IMR-90 (cell line): ENCODE results near the gene USP43. TPM values are rescaled to one million over a fixed set of nuclear protein-coding genes. Genes with fewer than 3 reads are reported as not detected.

Experiments
- ATAC-seq: fragments of 200-7000 bp; cut with Tn5 transposase; 2 replicates; pipeline ENCODE4 v1.9.1; 2020; ENCODE audit warnings: low read depth, mild to moderate bottlenecking, moderate library complexity
- BruUV-seq: library from RNA; stranded (reverse); fragments of 400-500 nt; replicated peaks from 2 replicates; lab custom pipeline; 2021; lab: Mats Ljungman, UMichigan
- CTCF ChIA-PET: fragments of 300-600 bp; formaldehyde crosslinking; extraction: SDS; loops from one replicate; lab custom pipeline; 2021; ENCODE audit warnings: antibody characterized with exemption; lab: Yijun Ruan, JAX
- POLR2A ChIA-PET: fragments of 300-600 bp; sonication (Branson Sonifier 250); formaldehyde crosslinking; loops from one replicate; lab custom pipeline; 2022; ENCODE audit warnings: antibody characterized with exemption; ENCODE audit not compliant: unreplicated experiment; lab: Charles Lee
- DNase-seq: peaks from one replicate; pipeline ENCODE4 v3.0.0; 2013
- H2AFZ ChIP-seq: replicated peaks from 2 replicates; pipeline ENCODE3; 2013; ENCODE audit warnings: low read length, mild to moderate bottlenecking; ENCODE audit not compliant: poor library complexity
- H2AK5ac ChIP-seq: 2 replicates; pipeline ENCODE4 v1.6.1; 2013; ENCODE audit warnings: low read depth, low read length, inconsistent platforms
- H2AK9ac ChIP-seq: replicated peaks from 2 replicates; pipeline ENCODE3; 2013; ENCODE audit warnings: mild to moderate bottlenecking, low read depth, low read length, moderate library complexity; ENCODE audit not compliant: poor library complexity
- H2BK120ac ChIP-seq: 2 replicates; pipeline ENCODE4 v1.6.1; 2013; ENCODE audit warnings: low read depth, low read length, inconsistent platforms
- H2BK15ac ChIP-seq: 3 replicates; pipeline ENCODE4 v1.6.1; 2013; ENCODE audit warnings: low read depth, low read length, inconsistent platforms
- H2BK20ac ChIP-seq: 2 replicates; pipeline ENCODE4 v1.6.1; 2013; ENCODE audit warnings: low read depth, mild to moderate bottlenecking, inconsistent platforms, low read length, moderate library complexity
- H2BK5ac ChIP-seq: 2 replicates; pipeline ENCODE4 v1.6.1; 2013; ENCODE audit warnings: mild to moderate bottlenecking, low read depth, low read length, inconsistent platforms; ENCODE audit not compliant: poor library complexity, severe bottlenecking
- H3K14ac ChIP-seq: replicated peaks from 2 replicates; pipeline ENCODE4 v1.6.1; 2013; ENCODE audit warnings: low read depth, low read length, inconsistent platforms
- H3K18ac ChIP-seq: 2 replicates; pipeline ENCODE4 v1.6.1; 2013; ENCODE audit warnings: low read depth, low read length, control low read depth
- H3K23ac ChIP-seq: 2 replicates; pipeline ENCODE4 v1.6.1; 2013; ENCODE audit warnings: low read depth, low read length, inconsistent platforms
- H3K27ac ChIP-seq: 2 replicates; pipeline ENCODE4 v1.5.1; 2013; ENCODE audit warnings: mild to moderate bottlenecking, control low read depth, low read length; ENCODE audit not compliant: insufficient read depth
- H3K27me3 ChIP-seq: 2 replicates; pipeline ENCODE4 v1.6.1; 2013; ENCODE audit warnings: low read length; ENCODE audit not compliant: control insufficient read depth, insufficient read depth
- H3K36me3 ChIP-seq: 2 replicates; pipeline ENCODE4 v1.6.1; 2013; ENCODE audit warnings: low read length, mixed read lengths; ENCODE audit not compliant: control insufficient read depth, insufficient read depth
- H3K4ac ChIP-seq: 2 replicates; pipeline ENCODE4 v1.6.1; 2013; ENCODE audit warnings: low read depth, low read length, inconsistent platforms
- H3K4me1 ChIP-seq: 2 replicates; pipeline ENCODE4 v1.6.1; 2013; ENCODE audit warnings: low read length, mixed read lengths; ENCODE audit not compliant: control insufficient read depth, insufficient read depth
- H3K4me2 ChIP-seq: 2 replicates; pipeline ENCODE4 v1.6.1; 2013; ENCODE audit warnings: low read depth, mild to moderate bottlenecking, control low read depth, low read length, moderate library complexity
- H3K4me3 ChIP-seq: 2 replicates; pipeline ENCODE4 v1.5.1; 2013; ENCODE audit warnings: low read depth, mild to moderate bottlenecking, control low read depth, low read length, moderate library complexity; ENCODE audit not compliant: insufficient read depth
- H3K56ac ChIP-seq: 2 replicates; pipeline ENCODE4 v1.6.1; 2013; ENCODE audit warnings: low read length, inconsistent platforms; ENCODE audit not compliant: insufficient read depth; ENCODE audit errors: extremely low read depth
- H3K79me1 ChIP-seq, 2 experiments: 2 replicates each; pipeline ENCODE4 v1.6.1; 2013; ENCODE audit warnings: low read length in 2 of 2, inconsistent platforms in 1 of 2, low read depth in 1 of 2
- H3K9ac ChIP-seq: 2 replicates; pipeline ENCODE4 v1.6.1; 2013; ENCODE audit warnings: low read depth, low read length, control low read depth
- H3K9me1 ChIP-seq: 2 replicates; pipeline ENCODE4 v1.6.1; 2013; ENCODE audit warnings: low read length, inconsistent platforms; ENCODE audit not compliant: insufficient read depth
- H3K9me3 ChIP-seq: 2 replicates; pipeline ENCODE4 v1.6.1; 2013; ENCODE audit warnings: low read length; ENCODE audit not compliant: control insufficient read depth, insufficient read depth
- H4K20me1 ChIP-seq: 2 replicates; pipeline ENCODE4 v1.6.1; 2013; ENCODE audit warnings: low read length, inconsistent platforms; ENCODE audit not compliant: insufficient read depth
- H4K5ac ChIP-seq: 2 replicates; pipeline ENCODE4 v1.6.1; 2013; ENCODE audit warnings: mild to moderate bottlenecking, low read depth, low read length, control low read depth
- H4K8ac ChIP-seq, 2 experiments: 2 replicates each; pipeline ENCODE4 v1.6.1; 2013; ENCODE audit warnings: low read depth in 2 of 2, low read length in 2 of 2, control low read depth in 1 of 2, inconsistent platforms in 1 of 2
- H4K91ac ChIP-seq: 2 replicates; pipeline ENCODE4 v1.6.1; 2013; ENCODE audit warnings: low read depth, low read length, inconsistent platforms; ENCODE audit not compliant: insufficient read depth
- BHLHE40 ChIP-seq: fragments of 150-350 bp; IDR thresholded peaks from 2 replicates; pipeline ENCODE4 v1.6.1; 2016; ENCODE audit warnings: mild to moderate bottlenecking, low read depth, low read length
- CEBPB ChIP-seq: IDR thresholded peaks from 2 replicates; pipeline ENCODE4 v1.6.1; 2012; ENCODE audit warnings: low read depth, low read length, improper control_type of control experiment
- CHD1 ChIP-seq: IDR thresholded peaks from 2 replicates; pipeline ENCODE4 v1.6.1; 2012; ENCODE audit warnings: low read depth, low read length, improper control_type of control experiment
- CTCF ChIP-seq: conservative IDR thresholded peaks from 2 replicates; pipeline ENCODE4 v1.5.1; 2012; ENCODE audit warnings: mild to moderate bottlenecking, low read depth, low read length, improper control_type of control experiment
- FOS ChIP-seq: fragments of 150-350 bp; IDR thresholded peaks from 2 replicates; pipeline ENCODE4 v1.6.1; 2016; ENCODE audit warnings: low read depth, low read length
- MAFK ChIP-seq: IDR thresholded peaks from 2 replicates; pipeline ENCODE4 v1.6.1; 2012; ENCODE audit warnings: low read depth, low read length, improper control_type of control experiment
- MAZ ChIP-seq: IDR thresholded peaks from 2 replicates; pipeline ENCODE4 v1.6.1; 2012; ENCODE audit warnings: low read depth, mild to moderate bottlenecking, low read length, improper control_type of control experiment, moderate library complexity, borderline replicate concordance
- MXI1 ChIP-seq: IDR thresholded peaks from 2 replicates; pipeline ENCODE4 v1.6.1; 2012; ENCODE audit warnings: low read depth, mild to moderate bottlenecking, low read length, moderate library complexity, borderline replicate concordance
- NFE2L2 ChIP-seq: fragments of 150-350 bp; IDR thresholded peaks from 2 replicates; pipeline ENCODE4 v1.6.1; 2016; ENCODE audit warnings: low read depth, mild to moderate bottlenecking, low read length
- POLR2A ChIP-seq: IDR thresholded peaks from 2 replicates; pipeline ENCODE4 v1.6.1; 2012; ENCODE audit warnings: mild to moderate bottlenecking, low read depth, low read length
- RAD21 ChIP-seq: IDR thresholded peaks from 2 replicates; pipeline ENCODE4 v1.6.1; 2012; ENCODE audit warnings: low read length, improper control_type of control experiment
- RCOR1 ChIP-seq: IDR thresholded peaks from 2 replicates; pipeline ENCODE4 v1.6.1; 2012; ENCODE audit warnings: mild to moderate bottlenecking, low read length, improper control_type of control experiment; ENCODE audit not compliant: insufficient replicate concordance
- RFX5 ChIP-seq: IDR thresholded peaks from 2 replicates; pipeline ENCODE4 v1.8.0; 2012; ENCODE audit warnings: low read depth, mild to moderate bottlenecking, low read length, moderate library complexity
- SMC3 ChIP-seq: fragments of 150-350 bp; IDR thresholded peaks from 2 replicates; pipeline ENCODE4 v1.6.1; 2016; ENCODE audit warnings: low read depth, mild to moderate bottlenecking, antibody characterized with exemption, low read length, moderate library complexity
- WGBS, 2 experiments: methylation state at CpG; one replicate each; pipeline versions ENCODE4 v1.1.5 to v1.1.7; 2013; ENCODE audit warnings: missing lambda C conversion rate in 2 of 2; ENCODE audit not compliant: insufficient read length in 1 of 2; ENCODE audit errors: extremely low coverage in 2 of 2; 5-methylcytosine and 5-hydroxymethylcytosine counted together
- dilution Hi-C: fragments of 300-500 bp; cut with HindIII; formaldehyde crosslinking; loops from one replicate; pipeline ENCODE4 v1.14.3; 2018; ENCODE audit warnings: low sequenced_read_pairs; ENCODE audit not compliant: unreplicated experiment
- in situ Hi-C: fragments of 300-500 bp; cut with MboI; formaldehyde crosslinking; loops from 3 replicates; pipeline ENCODE4 v1.14.3; 2019; ENCODE audit warnings: low sequenced_read_pairs, inconsistent platforms, mixed read lengths
- intact Hi-C: fragments of 100-400 bp; cut with micrococcal nuclease; formaldehyde crosslinking; loops from 2 replicates; pipeline ENCODE4 v1.10.0; 2022
- polyA plus RNA-seq, 3 experiments: library from polyadenylated mRNA; depleted of rRNA; stranded (reverse); fragments of >200 nt; gene quantifications; 2 replicates each; pipeline ENCODE4 v1.2.3, GENCODE V29; 2012; ENCODE audit warnings: low replicate concordance in 1 of 3
- total RNA-seq: library from RNA; depleted of rRNA; stranded (reverse); fragments of >200 nt; gene quantifications from 2 replicates; pipeline ENCODE4 v1.2.3, GENCODE V29; 2012
- TF ChIP-seq, protein P1 (sequence below): fragments of 150-350 bp; IDR thresholded peaks from 2 replicates; pipeline ENCODE4 v1.6.1; 2016; ENCODE audit warnings: low read depth, mild to moderate bottlenecking, low read length, moderate library complexity, borderline replicate concordance
- TF ChIP-seq, protein P2 (sequence below): fragments of 150-350 bp; IDR thresholded peaks from 2 replicates; pipeline ENCODE4 v1.6.1; 2017; ENCODE audit warnings: mild to moderate bottlenecking, antibody characterized with exemption, low read length, low read depth

Gene USP43
- total and polyA plus RNA-seq, 2 of the 4 experiments (the other 2 are of a cell fraction): not detected

DNA sequence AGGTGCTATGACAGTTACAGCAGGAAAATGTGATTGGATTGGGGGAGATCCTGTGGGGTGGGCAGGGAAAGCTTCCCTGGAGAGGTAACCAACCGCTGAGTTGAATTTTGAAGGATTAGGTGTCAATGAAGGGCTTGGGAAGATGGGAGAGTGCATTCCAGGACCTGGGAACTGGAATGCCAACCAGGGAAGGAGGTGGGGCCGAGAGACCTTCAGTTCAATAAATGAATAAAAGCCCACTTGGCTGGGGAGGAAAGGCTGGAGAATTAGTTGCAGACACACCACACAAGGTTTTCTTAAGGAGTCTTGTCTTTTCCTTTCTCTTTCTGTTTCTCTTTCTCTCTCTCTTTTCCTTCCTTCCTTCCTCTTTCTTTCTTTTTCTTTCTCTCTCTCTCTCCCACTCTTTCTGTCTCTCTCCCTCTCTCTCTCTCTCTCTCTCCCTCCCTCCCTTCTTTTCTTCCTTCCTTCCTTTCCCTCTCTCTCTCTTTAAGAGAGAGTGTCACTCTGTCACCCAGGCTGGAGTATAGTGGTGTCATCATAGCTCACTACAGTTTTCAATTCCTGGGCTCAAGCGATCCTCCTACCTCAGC lies 3.3 kb downstream of the USP43 start:
- no peak overlapping the region for H2AK9ac ChIP-seq
- H4K8ac ChIP-seq: no peak overlapping the region
- H2BK20ac ChIP-seq: no peak overlapping the region
- H4K20me1 ChIP-seq: no peaks in the 10 kb centered on the region
- no peak overlapping the region for H2AFZ ChIP-seq
- no peak overlapping the region for H3K4me3 ChIP-seq
- H2BK5ac ChIP-seq: no peak overlapping the region
- H2BK15ac ChIP-seq: no peak overlapping the region
- no peak overlapping the region for H2BK120ac ChIP-seq
- no peak overlapping the region for H3K27ac ChIP-seq
- dilution Hi-C loops (no loop called here), intact Hi-C loops (no loop called here), in situ Hi-C loops (no loop called here)
- CTCF ChIA-PET: no interaction called here
- no peak overlapping the region for H3K4ac ChIP-seq
- no peaks in the 10 kb centered on the region for H3K9me3 ChIP-seq
- ATAC-seq (no peak), DNase-seq (no peak)
- H3K4me2 ChIP-seq: no peak overlapping the region
- no peak overlapping the region for H3K9ac ChIP-seq
- POLR2A ChIA-PET: no interaction called here
- H3K18ac ChIP-seq: no peak overlapping the region
- no peak overlapping the region for H3K23ac ChIP-seq
- H4K5ac ChIP-seq: no peak overlapping the region
- H3K27me3 ChIP-seq: peaks cover 10% of the 10 kb centered on the region; the same call in 1 of the 2 replicates
- TF ChIP-seq CEBPB (no peak), CTCF (no peak), RFX5 (no peak), MAZ (no peak), MXI1 (no peak), RCOR1 (no peak), CHD1 (no peak), MAFK (no peak), POLR2A (no peak), FOS (no peak), NFE2L2 (no peak), RAD21 (no peak), SMC3 (no peak), BHLHE40 (no peak)
- TF ChIP-seq, protein P1, sequence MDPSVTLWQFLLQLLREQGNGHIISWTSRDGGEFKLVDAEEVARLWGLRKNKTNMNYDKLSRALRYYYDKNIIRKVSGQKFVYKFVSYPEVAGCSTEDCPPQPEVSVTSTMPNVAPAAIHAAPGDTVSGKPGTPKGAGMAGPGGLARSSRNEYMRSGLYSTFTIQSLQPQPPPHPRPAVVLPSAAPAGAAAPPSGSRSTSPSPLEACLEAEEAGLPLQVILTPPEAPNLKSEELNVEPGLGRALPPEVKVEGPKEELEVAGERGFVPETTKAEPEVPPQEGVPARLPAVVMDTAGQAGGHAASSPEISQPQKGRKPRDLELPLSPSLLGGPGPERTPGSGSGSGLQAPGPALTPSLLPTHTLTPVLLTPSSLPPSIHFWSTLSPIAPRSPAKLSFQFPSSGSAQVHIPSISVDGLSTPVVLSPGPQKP: no peak
- TF ChIP-seq, protein P2, sequence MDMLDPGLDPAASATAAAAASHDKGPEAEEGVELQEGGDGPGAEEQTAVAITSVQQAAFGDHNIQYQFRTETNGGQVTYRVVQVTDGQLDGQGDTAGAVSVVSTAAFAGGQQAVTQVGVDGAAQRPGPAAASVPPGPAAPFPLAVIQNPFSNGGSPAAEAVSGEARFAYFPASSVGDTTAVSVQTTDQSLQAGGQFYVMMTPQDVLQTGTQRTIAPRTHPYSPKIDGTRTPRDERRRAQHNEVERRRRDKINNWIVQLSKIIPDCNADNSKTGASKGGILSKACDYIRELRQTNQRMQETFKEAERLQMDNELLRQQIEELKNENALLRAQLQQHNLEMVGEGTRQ: no peak
- no peaks in the 10 kb centered on the region for H3K4me1 ChIP-seq
- no peak overlapping the region for H3K56ac ChIP-seq
- H2AK5ac ChIP-seq: no peak overlapping the region
- H4K91ac ChIP-seq: no peak overlapping the region
- WGBS, 2 experiments: no CpG with 5 or more reads among the region's 3 CpGs
- no peaks in the 10 kb centered on the region for H3K9me1 ChIP-seq
- no TSS peak for BruUV-seq
- H3K14ac ChIP-seq: no peak overlapping the region
- no peaks in the 10 kb centered on the region for H3K79me1 ChIP-seq
- no peaks in the 10 kb centered on the region for H3K36me3 ChIP-seq
